B cell (primary cell): ENCODE data around the gene MST1R. TPM values are rescaled to one million over a fixed set of nuclear protein-coding genes. Genes with fewer than 3 reads are reported as not detected.
"Not testable (repeated sequence)": the region's sequence is repeated elsewhere in the genome, so short reads cannot be mapped to it uniquely, and the experiment has no call there.

Experiments used
- ATAC-seq: fragments of 200-7000 bp; cut with Tn5 transposase; one replicate; pipeline ENCODE4 v1.10.0; 2021; ENCODE audit warnings: low read depth, mild to moderate bottlenecking, moderate number of reproducible peaks, moderate library complexity
- CTCF ChIA-PET: fragments of 350-600 bp; sonication (Branson Sonifier 250); formaldehyde crosslinking; loops from one replicate; lab custom pipeline; 2021; ENCODE audit warnings: antibody characterized with exemption, inconsistent platforms; lab: Charles Lee
- POLR2A ChIA-PET: fragments of 350-600 bp; sonication (Branson Sonifier 250); formaldehyde crosslinking; loops from one replicate; lab custom pipeline; 2021; ENCODE audit warnings: antibody characterized with exemption; lab: Charles Lee
- DNase-seq: peaks from one replicate; pipeline ENCODE4 v3.0.0; 2013
- H2AFZ ChIP-seq: 2 replicates; pipeline ENCODE4 v1.6.1; 2012; ENCODE audit warnings: mild to moderate bottlenecking, low read depth, low read length; ENCODE audit not compliant: insufficient read depth, poor library complexity, severe bottlenecking
- H3K27ac ChIP-seq, 2 donors: 1 replicate in 1 of 2; 2 replicates in 1 of 2; pipeline ENCODE4 v1.5.1; 2012 to 2013; ENCODE audit warnings: low read length in 2 of 2, mild to moderate bottlenecking in 2 of 2, moderate library complexity in 1 of 2
- H3K27me3 ChIP-seq, 4 experiments: fragments of 200-600 bp in 1 of 4; sonication (generic) in 1 of 4; replicated peaks in 1 of 4; 1 replicate in 2 of 4; 2 replicates in 2 of 4; pipeline versions ENCODE4 v1.6.1 to v1.7.0; 2013 to 2016; ENCODE audit warnings: low read length in 3 of 4, mild to moderate bottlenecking in 2 of 4, mixed read lengths in 1 of 4, moderate library complexity in 1 of 4; ENCODE audit not compliant: insufficient read depth in 4 of 4, control insufficient read depth in 3 of 4; ENCODE audit errors: control extremely low read depth in 1 of 4
- H3K36me3 ChIP-seq, 2 experiments: replicated peaks in 1 of 2; 1 replicate in 1 of 2; 2 replicates in 1 of 2; pipeline versions ENCODE4 v1.6.1 to v1.7.1; 2013; ENCODE audit warnings: low read length in 1 of 2; ENCODE audit not compliant: insufficient read depth in 2 of 2, control insufficient read depth in 1 of 2; ENCODE audit errors: control extremely low read depth in 1 of 2, extremely low read depth in 1 of 2
- H3K4me1 ChIP-seq, 2 donors: fragments of 200-600 bp in 1 of 2; sonication (generic) in 1 of 2; 1 replicate in 1 of 2; 2 replicates in 1 of 2; pipeline versions ENCODE4 v1.5.1 to v1.6.1; 2013 to 2017; ENCODE audit warnings: low read length in 2 of 2; ENCODE audit not compliant: control insufficient read depth in 2 of 2, insufficient read depth in 2 of 2
- H3K4me2 ChIP-seq: replicated peaks from 2 replicates; pipeline ENCODE3; 2012; ENCODE audit warnings: mild to moderate bottlenecking, low read depth, low read length; ENCODE audit not compliant: poor library complexity, severe bottlenecking
- H3K4me3 ChIP-seq, 5 experiments: fragments of 200-600 bp in 1 of 5; sonication (generic) in 1 of 5; 1 replicate in 3 of 5; 2 replicates in 2 of 5; pipeline versions ENCODE4 v1.5.1 to v1.7.0; 2011 to 2016; ENCODE audit warnings: low read length in 4 of 5, mild to moderate bottlenecking in 4 of 5, low read depth in 2 of 5, control low read depth in 1 of 5, moderate library complexity in 1 of 5; ENCODE audit not compliant: insufficient read depth in 1 of 5; ENCODE audit errors: control extremely low read depth in 1 of 5, extremely low read depth in 1 of 5
- H3K79me2 ChIP-seq: fragments of 200-600 bp; sonication (generic); one replicate; pipeline ENCODE4 v1.6.0; 2016; ENCODE audit warnings: low read length; ENCODE audit not compliant: control insufficient read depth, insufficient read depth
- H3K9ac ChIP-seq: fragments of 200-600 bp; sonication (generic); 2 replicates; pipeline ENCODE4 v1.6.1; 2017; ENCODE audit warnings: mild to moderate bottlenecking, low read length, moderate library complexity
- H3K9me3 ChIP-seq, 3 donors: one replicate each; pipeline versions ENCODE4 v1.6.1 to v1.7.1; 2013; ENCODE audit warnings: low read length in 2 of 3; ENCODE audit not compliant: control insufficient read depth in 2 of 3, insufficient read depth in 1 of 3; ENCODE audit errors: control extremely low read depth in 1 of 3
- H4K20me1 ChIP-seq: 2 replicates; pipeline ENCODE4 v1.6.0; 2012; ENCODE audit warnings: mild to moderate bottlenecking, low read length; ENCODE audit not compliant: insufficient read depth, control insufficient read depth, poor library complexity, severe bottlenecking
- H3K27ac Mint-ChIP-seq: one replicate; pipeline ENCODE4 v1.8.0; 2021; ENCODE audit warnings: mixed read lengths
- H3K27me3 Mint-ChIP-seq: one replicate; pipeline ENCODE4 v1.8.0; 2021; ENCODE audit warnings: mixed read lengths
- H3K4me1 Mint-ChIP-seq: one replicate; pipeline ENCODE4 v1.8.0; 2021; ENCODE audit warnings: mixed read lengths
- H3K4me3 Mint-ChIP-seq: one replicate; pipeline ENCODE4 v1.8.0; 2021; ENCODE audit warnings: mixed read lengths
- H3K9me3 Mint-ChIP-seq: one replicate; pipeline ENCODE4 v1.8.0; 2022; ENCODE audit warnings: mixed read lengths; ENCODE audit not compliant: insufficient read depth
- EZH2 ChIP-seq: IDR thresholded peaks from 2 replicates; pipeline ENCODE4 v1.6.1; 2012; ENCODE audit warnings: borderline replicate concordance, low read depth, mild to moderate bottlenecking, moderate library complexity, low read length; ENCODE audit not compliant: insufficient read depth, poor library complexity, severe bottlenecking
- WGBS: methylation state at CpG from one replicate; pipeline ENCODE4 v1.1.5; 2013; ENCODE audit warnings: missing lambda C conversion rate; ENCODE audit not compliant: insufficient coverage; 5-methylcytosine and 5-hydroxymethylcytosine counted together
- intact Hi-C: fragments of 100-400 bp; cut with micrococcal nuclease; formaldehyde crosslinking; loops from one replicate; pipeline ENCODE4 v1.10.0; 2022
- polyA plus RNA-seq: library from polyadenylated mRNA; depleted of rRNA; stranded (reverse); fragments of >200 nt; gene quantifications from 2 replicates; pipeline ENCODE4 v1.2.3, GENCODE V29; 2012
- total RNA-seq, 2 donors: library from RNA; stranded (reverse); fragments of 120-200 nt in 1 of 2; gene quantifications; 1 replicate in 1 of 2; 2 replicates in 1 of 2; pipeline versions ENCODE4 v1.2.3 to v1.2.4, GENCODE V29; 2013 to 2022
- TF ChIP-seq, protein P1 (sequence below): fragments of 200-600 bp; IDR thresholded peaks from one replicate; pipeline ENCODE4 v1.8.0; 2022; ENCODE audit warnings: antibody characterized with exemption, mild to moderate bottlenecking

MST1R gene
- total and polyA plus RNA-seq, 2 donors (not counting 1 experiment from before 2014, with no cell fraction given), result 1.7 to 2.4 TPM

DNA sequence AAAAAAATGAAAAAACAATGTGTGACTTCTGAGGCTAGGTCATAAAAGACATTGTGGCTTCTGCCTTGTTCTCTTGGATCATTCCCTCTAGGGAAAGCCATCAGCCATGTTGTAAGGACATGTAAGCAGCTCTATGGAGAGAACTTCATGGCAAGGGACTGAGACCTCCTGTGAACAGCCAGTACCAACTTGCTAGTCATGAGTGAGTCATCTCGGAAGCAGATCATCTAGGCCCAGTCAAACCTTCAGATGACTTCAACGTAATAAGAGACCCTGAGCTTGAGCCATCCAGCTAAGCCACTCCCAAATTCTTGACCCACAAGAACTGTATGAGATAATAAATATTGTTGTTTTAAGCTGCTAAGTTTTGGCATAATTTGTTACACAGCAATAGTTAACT lies 21.0 kb upstream of the MST1R start:
- no peak overlapping the region for H3K9ac ChIP-seq
- TF ChIP-seq EZH2, result no peak
- TF ChIP-seq, protein P1, sequence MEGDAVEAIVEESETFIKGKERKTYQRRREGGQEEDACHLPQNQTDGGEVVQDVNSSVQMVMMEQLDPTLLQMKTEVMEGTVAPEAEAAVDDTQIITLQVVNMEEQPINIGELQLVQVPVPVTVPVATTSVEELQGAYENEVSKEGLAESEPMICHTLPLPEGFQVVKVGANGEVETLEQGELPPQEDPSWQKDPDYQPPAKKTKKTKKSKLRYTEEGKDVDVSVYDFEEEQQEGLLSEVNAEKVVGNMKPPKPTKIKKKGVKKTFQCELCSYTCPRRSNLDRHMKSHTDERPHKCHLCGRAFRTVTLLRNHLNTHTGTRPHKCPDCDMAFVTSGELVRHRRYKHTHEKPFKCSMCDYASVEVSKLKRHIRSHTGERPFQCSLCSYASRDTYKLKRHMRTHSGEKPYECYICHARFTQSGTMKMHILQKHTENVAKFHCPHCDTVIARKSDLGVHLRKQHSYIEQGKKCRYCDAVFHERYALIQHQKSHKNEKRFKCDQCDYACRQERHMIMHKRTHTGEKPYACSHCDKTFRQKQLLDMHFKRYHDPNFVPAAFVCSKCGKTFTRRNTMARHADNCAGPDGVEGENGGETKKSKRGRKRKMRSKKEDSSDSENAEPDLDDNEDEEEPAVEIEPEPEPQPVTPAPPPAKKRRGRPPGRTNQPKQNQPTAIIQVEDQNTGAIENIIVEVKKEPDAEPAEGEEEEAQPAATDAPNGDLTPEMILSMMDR, result no peak
- no peaks in the 10 kb centered on the region for H3K27me3 ChIP-seq
- no peak overlapping the region for H2AFZ ChIP-seq
- peaks cover 8% of the 10 kb centered on the region for H3K79me2 ChIP-seq
- no peak for ATAC-seq
- 100% methylated on average over 1 of the region's 2 CpGs for WGBS
- peaks cover 0 to 3% of the 10 kb centered on the region in 2 experiments for H3K36me3 ChIP-seq
- peaks cover 4 to 12% of the 10 kb centered on the region in 2 donors for H3K4me1 ChIP-seq
- H3K9me3 Mint-ChIP-seq, result no peaks in the 10 kb centered on the region
- H3K4me2 ChIP-seq, result no peak overlapping the region
- H4K20me1 ChIP-seq, result no peaks in the 10 kb centered on the region
- H3K4me3 ChIP-seq, result no peak overlapping the region
- intact Hi-C loops, result no loop called here
- peaks cover 0 to 4% (median 0%) of the 10 kb centered on the region in 3 donors for H3K9me3 ChIP-seq
- ChIA-PET POLR2A (no interaction called here), CTCF (interaction anchor here (0.6 kb wide), 1 partner anchor 18 kb away, joined by 3 read pairs; no protein-coding TSS in a partner anchor)
- H3K27me3 Mint-ChIP-seq, result no peaks in the 10 kb centered on the region
- H3K27ac Mint-ChIP-seq, result no peak overlapping the region
- H3K4me1 Mint-ChIP-seq, result peaks cover 6% of the 10 kb centered on the region
- no peak for DNase-seq
- H3K4me3 Mint-ChIP-seq, result no peak overlapping the region
- H3K27ac ChIP-seq, result no peak overlapping the region

DNA sequence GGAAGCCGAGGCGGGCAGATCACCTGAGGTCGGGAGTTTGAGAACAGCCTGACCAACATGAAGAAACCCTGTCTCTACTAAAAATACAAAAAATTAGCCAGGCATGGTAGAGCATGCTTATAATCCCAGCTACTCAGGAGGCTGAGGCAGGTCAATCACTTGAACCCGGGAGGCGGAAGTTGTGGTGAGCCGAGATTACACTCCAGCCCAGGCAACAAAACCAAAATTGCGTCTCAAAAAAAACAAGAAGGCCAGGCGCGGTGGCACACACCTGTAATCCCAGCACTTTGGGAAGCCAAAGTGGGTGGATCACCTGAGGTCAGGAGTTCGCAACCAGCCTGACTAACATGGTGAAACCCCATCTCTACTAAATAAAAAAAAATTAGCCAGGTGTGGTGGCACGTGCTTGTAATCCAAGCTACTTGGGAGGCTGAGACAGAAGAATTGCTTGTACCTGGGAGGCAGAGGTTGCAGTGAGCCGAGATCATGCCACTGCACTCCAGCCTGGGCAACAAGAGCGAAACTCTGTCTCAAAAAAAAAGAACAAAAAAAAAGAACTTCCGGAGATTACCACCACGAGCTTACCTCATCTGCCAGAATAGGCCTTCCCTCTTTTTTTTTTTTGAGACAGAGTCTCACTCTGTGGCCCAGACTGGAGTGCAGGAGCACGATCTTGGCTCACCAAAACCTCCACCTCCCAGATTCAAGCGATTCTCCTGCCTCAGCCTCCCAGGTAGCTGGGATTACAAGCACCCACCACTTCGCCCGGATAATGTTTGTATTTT lies 14.3 kb upstream of the MST1R start:
- H4K20me1 ChIP-seq, H3K4me2 ChIP-seq, H2AFZ ChIP-seq, H3K36me3 ChIP-seq, H3K4me3 Mint-ChIP-seq, H3K27ac Mint-ChIP-seq, ATAC-seq, H3K9me3 ChIP-seq, H3K9ac ChIP-seq, H3K27me3 ChIP-seq, H3K9me3 Mint-ChIP-seq, CTCF ChIA-PET, H3K79me2 ChIP-seq, H3K4me1 Mint-ChIP-seq, H3K27me3 Mint-ChIP-seq, DNase-seq, intact Hi-C loops, H3K4me1 ChIP-seq, H3K27ac ChIP-seq, H3K4me3 ChIP-seq, POLR2A ChIA-PET: not testable (repeated sequence)
- WGBS, result 87% methylated on average over 11 of the region's 19 CpGs
